Heart left ventricle (tissue), 13 donors: ENCODE data around the gene COL4A6.

Experiments used
- POLR2A ChIP-seq, 2 donors: fragments of 450-650 bp; IDR thresholded peaks; one replicate each; pipeline ENCODE4 v1.6.1; 2017; ENCODE audit warnings: antibody characterized with exemption in 2 of 2, mild to moderate bottlenecking in 2 of 2, moderate library complexity in 2 of 2
- TF ChIP-seq, protein P1 (sequence below), 12 donors: fragments of 200-600 bp; sonication (generic) in 4 of 12; IDR thresholded peaks; one replicate each; pipeline versions ENCODE4 v1.5.0 to v1.8.0; 2018 to 2022; ENCODE audit warnings: antibody characterized with exemption in 12 of 12, mild to moderate bottlenecking in 5 of 12
- donor health status: ischemic (EF 13 %, LVEDD 7.1; RV severe dilation, severe dysfunction).
- donor health status: DM: no; HTN: yes; CAD: no.
- donor health status: DM: no; HTN: no; CAD: no.
- donor health status: ischemic (EF 25% LVEDD 6.9; RV normal size, moderate dysfunction).
- donor health status: ischemic (EF 25% LVEDD 5.7; RV mildly dilated, moderate dysfunction).
- donor health status: ischemic (EF 35%, LVEDD 5.7; RV mildly dilated, moderate dysfunction).
- donor health status: nonischemic (EF 11% LVEDD 7.7; RV severe dilation, severe dysfunction).
- donor health status: DM: yes; HTN: yes; CAD: no.
- donor health status: PGD.
- donor health status: ischemic (EF 29% LVEDD 5.4; RV normal size, mild dysfunction).
- donor health status: nonischemic (EF 23%, LVEDD 6.1; RV moderate dilation, normal function).

DNA sequence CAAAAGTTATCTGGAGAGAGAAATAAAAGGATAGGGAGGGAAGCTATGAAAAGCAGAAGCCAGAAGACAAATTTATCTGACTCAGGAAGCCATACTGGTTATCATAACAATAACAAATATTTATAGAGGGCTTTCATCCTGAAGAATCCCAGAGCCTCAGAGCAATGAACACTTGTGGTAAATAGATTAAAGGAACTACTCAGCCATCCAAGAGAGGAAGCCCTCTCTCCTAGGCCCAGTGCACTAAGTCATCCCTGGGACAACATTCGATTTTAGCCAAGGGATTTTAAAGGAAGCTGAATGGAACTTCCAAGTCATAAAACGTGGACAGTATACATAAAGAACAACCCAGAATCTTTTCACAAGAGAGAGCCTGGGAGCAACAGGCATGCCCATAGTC, 76.9 kb downstream of the COL4A6 start:
- no peak for TF ChIP-seq POLR2A (IDR thresholded peaks at IDR 0.05)
- TF ChIP-seq, protein P1, sequence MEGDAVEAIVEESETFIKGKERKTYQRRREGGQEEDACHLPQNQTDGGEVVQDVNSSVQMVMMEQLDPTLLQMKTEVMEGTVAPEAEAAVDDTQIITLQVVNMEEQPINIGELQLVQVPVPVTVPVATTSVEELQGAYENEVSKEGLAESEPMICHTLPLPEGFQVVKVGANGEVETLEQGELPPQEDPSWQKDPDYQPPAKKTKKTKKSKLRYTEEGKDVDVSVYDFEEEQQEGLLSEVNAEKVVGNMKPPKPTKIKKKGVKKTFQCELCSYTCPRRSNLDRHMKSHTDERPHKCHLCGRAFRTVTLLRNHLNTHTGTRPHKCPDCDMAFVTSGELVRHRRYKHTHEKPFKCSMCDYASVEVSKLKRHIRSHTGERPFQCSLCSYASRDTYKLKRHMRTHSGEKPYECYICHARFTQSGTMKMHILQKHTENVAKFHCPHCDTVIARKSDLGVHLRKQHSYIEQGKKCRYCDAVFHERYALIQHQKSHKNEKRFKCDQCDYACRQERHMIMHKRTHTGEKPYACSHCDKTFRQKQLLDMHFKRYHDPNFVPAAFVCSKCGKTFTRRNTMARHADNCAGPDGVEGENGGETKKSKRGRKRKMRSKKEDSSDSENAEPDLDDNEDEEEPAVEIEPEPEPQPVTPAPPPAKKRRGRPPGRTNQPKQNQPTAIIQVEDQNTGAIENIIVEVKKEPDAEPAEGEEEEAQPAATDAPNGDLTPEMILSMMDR (IDR thresholded peaks at IDR 0.05): no peak
